HepG2 (cell line): ENCODE data around the gene ZBED1.

Experiments
- ARID5B ChIP-seq: IDR thresholded peaks from 2 replicates; pipeline ENCODE4 v1.4.0; 2020; ENCODE audit warnings: mild to moderate bottlenecking, missing genetic modification reagents
- CTCF ChIP-seq: sonication (generic); formaldehyde crosslinking; IDR thresholded peaks from 2 replicates; pipeline ENCODE4 v1.5.0; 2020; ENCODE audit warnings: mild to moderate bottlenecking, missing genetic modification reagents, moderate library complexity
- HNF4G ChIP-seq, 2 experiments: sonication (generic) in 1 of 2; formaldehyde crosslinking in 1 of 2; IDR thresholded peaks; 2 replicates each; pipeline versions ENCODE4 v1.4.0 to v1.6.1; 2011 to 2020; ENCODE audit warnings: borderline replicate concordance in 2 of 2, low read depth in 2 of 2, mild to moderate bottlenecking in 2 of 2, low read length in 1 of 2, missing genetic modification reagents in 1 of 2, moderate library complexity in 1 of 2
- NFAT5 ChIP-seq: sonication (generic); formaldehyde crosslinking; IDR thresholded peaks from 2 replicates; pipeline ENCODE4 v1.4.0; 2020; ENCODE audit warnings: missing genetic modification reagents
- NR1H2 ChIP-seq: sonication (generic); formaldehyde crosslinking; IDR thresholded peaks from 2 replicates; pipeline ENCODE4 v1.8.1; 2022; ENCODE audit warnings: low read depth, missing genetic modification reagents, borderline replicate concordance
- POLR2A ChIP-seq, 2 experiments: IDR thresholded peaks; 2 replicates each; pipeline ENCODE4 v1.6.1; 2011; ENCODE audit warnings: low read depth in 2 of 2, low read length in 2 of 2, mild to moderate bottlenecking in 1 of 2, moderate library complexity in 1 of 2; ENCODE audit not compliant: insufficient read depth in 1 of 2
- ZUFSP ChIP-seq: sonication (generic); formaldehyde crosslinking; IDR thresholded peaks from 2 replicates; pipeline ENCODE4 v1.9.0; 2021; ENCODE audit warnings: missing genetic modification reagents, mild to moderate bottlenecking, borderline replicate concordance

- TF ChIP-seq HNF4G (IDR thresholded peaks at IDR 0.05; ENCODE audit: borderline replicate concordance, low read depth, low read length) (no peak), HNF4G (CRISPR knock-in tag; IDR thresholded peaks at IDR 0.05; ENCODE audit: borderline replicate concordance, low read depth) (no peak), NFAT5 (CRISPR knock-in tag) (no peak), ZUFSP (CRISPR knock-in tag) (no peak), CTCF (CRISPR knock-in tag) (peak; percentile 31; the same call in 1 of the 2 replicates), POLR2A (IDR thresholded peaks at IDR 0.05; ENCODE audit: insufficient read depth in 1 of 2, low read depth in 2 of 2, low read length in 2 of 2) (no peak), ARID5B (CRISPR knock-in tag) (no peak), NR1H2 (CRISPR knock-in tag) (no peak)
Observed at GRCh38 chrX:2548711-2549423, 48.1 kb upstream of the ZBED1 start.
